ENCODE measurements around the gene PPP3R1. TPM values are rescaled to one million over a fixed set of nuclear protein-coding genes. Genes with fewer than 3 reads are reported as not detected.

The PPP3R1 gene
- total RNA-seq, 1 experiment from 2014 or later, result 74.2 TPM

GRCh38 chr2:68250652-68251186 is 1.6 kb downstream of the PPP3R1 start:
- Mint-ChIP-seq H3K9me3 (peaks cover 0 to 3% of the 10 kb centered on the region in 2 experiments; a peak in 1 of 5 replicates), H3K4me3 (peak overlapping the region; percentile 94 to 97), H3K4me1 (peaks cover 16 to 18% of the 10 kb centered on the region in 2 experiments), H3K27ac (peak overlapping the region; percentile 83 to 98 (median 98); a peak in 6 of 7 replicates), H3K27me3 (ENCODE audit: low read depth) (no peaks in the 10 kb centered on the region), H3K36me3 (ENCODE audit: insufficient read depth in 1 of 3, low read depth in 3 of 3) (peaks cover 0 to 5% (median 2%) of the 10 kb centered on the region in 3 experiments; a peak in 2 of 7 replicates)
- no peak overlapping the region for H4K8ac ChIP-seq (replicated peaks; ENCODE audit: insufficient read length, low read depth, low read length)
- no peak overlapping the region for H2AFZ ChIP-seq (ENCODE audit: low read length)
- no peaks in the 10 kb centered on the region for H4K20me1 ChIP-seq (ENCODE audit: control insufficient read depth, insufficient read depth, insufficient read length)
- no peak for TF ChIP-seq CTCF (conservative IDR thresholded peaks at IDR 0.05)
- no peak overlapping the region for H2AK5ac ChIP-seq (ENCODE audit: insufficient read length, low read length)
- H3K4me2 ChIP-seq (ENCODE audit: insufficient read depth, insufficient read length, low read length), result peak overlapping the region; percentile 81
- H2BK15ac ChIP-seq (ENCODE audit: low read depth, low read length), result no peak overlapping the region
- peaks cover 12% of the 10 kb centered on the region for H3K23me2 ChIP-seq (ENCODE audit: insufficient read length, low read depth, low read length, poor library complexity, severe bottlenecking)
- no peak overlapping the region for H2BK5ac ChIP-seq (ENCODE audit: insufficient read length, low read length)
- H4K5ac ChIP-seq (ENCODE audit: insufficient read length, low read depth, low read length), result no peak overlapping the region
- H4K91ac ChIP-seq (ENCODE audit: insufficient read length, low read depth, low read length), result no peak overlapping the region
- H3K56ac ChIP-seq (ENCODE audit: insufficient read length, low read depth, low read length), result no peak overlapping the region
- H3K79me1 ChIP-seq (ENCODE audit: insufficient read depth, low read depth, low read length, poor library complexity, severe bottlenecking), result no peaks in the 10 kb centered on the region
- no peak overlapping the region for H2BK120ac ChIP-seq (ENCODE audit: low read depth, low read length, poor library complexity, severe bottlenecking)
- H3T11ph ChIP-seq (ENCODE audit: low read length), result no peak overlapping the region
- no peak overlapping the region for H3K18ac ChIP-seq (ENCODE audit: insufficient read length, low read depth, low read length)
- no peak overlapping the region for H2BK12ac ChIP-seq (ENCODE audit: insufficient read length, low read depth, low read length)
- DNase-seq, result no peak
- no CpG with 5 or more reads among the region's 15 CpGs for WGBS (ENCODE audit: extremely low coverage, insufficient read length, low lambda C conversion rate)
- H2BK20ac ChIP-seq (ENCODE audit: low read depth, low read length, poor library complexity, severe bottlenecking), result no peak overlapping the region
- no peak overlapping the region for H3K23ac ChIP-seq (ENCODE audit: insufficient read length, low read depth, low read length)
- H3K4ac ChIP-seq (ENCODE audit: low read depth, low read length), result no peak overlapping the region
- peak overlapping the region; percentile 55 for H3K27ac ChIP-seq (ENCODE audit: insufficient read length, low read depth, low read length)
- 0 out of 2 replicates have a peak, but pooled peaks cover 3% of the 10 kb centered on the region for H3K4me1 ChIP-seq (ENCODE audit: insufficient read depth, low read length)
- no peak overlapping the region for H3K14ac ChIP-seq (ENCODE audit: insufficient read depth, low read length)
- peak overlapping the region; percentile 87 for H3K9ac ChIP-seq (ENCODE audit: extremely low read depth, insufficient read length, low read length)
- H3K9me3 ChIP-seq (ENCODE audit: control insufficient read depth, low read depth, low read length), result no peaks in the 10 kb centered on the region
- H3K27me3 ChIP-seq (ENCODE audit: insufficient read depth, low read length), result no peaks in the 10 kb centered on the region
- H3K79me2 ChIP-seq (ENCODE audit: insufficient read depth, low read length), result peaks cover 44% of the 10 kb centered on the region

Data from H9 (cell line).